Measurements from ENCODE around the gene D2HGDH. TPM values are rescaled to one million over a fixed set of nuclear protein-coding genes. Genes with fewer than 3 reads are reported as not detected.
"Not testable (repeated sequence)": the region's sequence is repeated elsewhere in the genome, so short reads cannot be mapped to it uniquely, and the experiment has no call there.

D2HGDH gene
- total RNA-seq, 1 donor from 2014 or later: 8.0 TPM

GRCh38 chr2:241768850-241769249 is 34.4 kb downstream of the D2HGDH start:
- no peak for DNase-seq

GRCh38 chr2:241769819-241770184 is 35.4 kb downstream of the D2HGDH start:
- no peak for DNase-seq

DNA sequence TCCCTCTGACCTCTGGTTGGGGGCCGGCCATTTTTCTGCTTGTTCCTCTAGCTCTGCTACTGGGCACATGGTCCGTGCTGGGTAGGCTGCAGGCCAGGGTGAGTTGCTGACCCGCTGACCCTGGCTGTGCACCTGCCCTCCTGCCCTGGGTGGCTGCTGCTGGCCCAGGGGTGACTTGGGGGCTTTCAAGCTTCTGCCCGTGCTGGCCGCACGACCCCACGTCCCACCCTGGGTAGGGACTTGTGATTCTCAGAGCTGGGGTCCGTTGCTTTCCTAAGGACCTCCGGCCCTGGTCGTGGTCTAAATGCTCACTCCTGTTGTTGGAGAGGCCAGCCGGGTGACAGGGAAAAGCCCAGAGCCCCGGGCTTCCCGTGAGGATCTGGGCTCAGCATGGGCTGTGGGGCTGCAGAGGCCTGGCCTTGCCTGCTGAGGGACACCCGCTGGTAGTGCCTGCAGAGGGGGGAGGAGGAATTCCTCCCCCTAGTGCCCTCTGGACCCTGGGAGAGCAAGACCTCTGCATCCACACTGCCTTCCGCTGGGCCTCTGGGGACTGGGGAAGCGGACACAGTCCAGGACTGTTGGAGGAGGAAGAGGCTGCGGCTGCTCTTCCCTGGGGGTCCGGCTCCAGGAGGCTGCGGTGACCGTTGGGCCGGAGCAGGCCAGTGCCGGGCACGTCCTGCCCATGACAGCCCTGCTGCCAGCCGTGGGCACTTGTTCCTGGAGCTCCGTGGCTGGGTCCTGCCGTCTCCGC is 35.9 kb downstream of the D2HGDH start:
- no peak for DNase-seq

- no peak for DNase-seq
Measured at GRCh38 chr2:241770936-241771285, 36.5 kb downstream of the D2HGDH start.

DNA sequence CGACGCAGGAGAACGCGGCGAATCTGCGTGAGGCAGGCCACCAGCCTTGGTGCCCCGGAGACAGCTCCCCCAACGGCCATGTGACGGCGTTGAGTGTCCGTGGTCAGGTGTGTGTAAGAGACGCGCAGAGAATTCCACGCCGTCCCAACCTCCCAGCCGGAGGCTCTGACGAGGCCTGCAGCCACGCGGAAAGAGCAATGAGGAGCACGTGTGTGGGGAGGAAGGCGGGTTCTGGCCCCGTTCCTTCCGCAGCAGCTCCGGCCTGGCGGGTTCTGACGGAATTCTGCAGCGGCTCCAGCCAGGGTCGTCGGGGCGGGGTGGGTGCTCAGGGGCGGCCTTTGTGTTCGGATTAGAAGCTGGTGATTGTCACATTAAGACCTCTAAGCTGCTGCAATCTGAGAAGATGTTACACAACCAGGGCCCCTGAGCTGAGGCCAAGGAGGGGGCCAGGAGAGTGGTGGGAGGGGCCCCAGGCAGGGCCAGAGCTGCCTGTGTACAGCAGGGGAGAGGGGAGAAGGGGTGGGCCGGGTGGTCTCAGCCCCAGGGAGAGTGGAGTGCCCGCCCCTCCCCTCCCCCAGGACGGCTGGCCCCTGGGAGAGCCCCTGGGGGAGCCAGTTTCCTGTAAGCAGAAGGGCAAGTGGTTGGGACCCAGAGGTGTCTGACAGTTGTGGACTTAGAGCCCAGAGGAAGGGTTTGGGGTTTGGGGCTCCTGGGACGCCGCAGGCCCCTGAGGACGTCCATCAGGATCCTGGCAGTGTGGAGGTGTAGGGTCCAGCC is 37.0 kb downstream of the D2HGDH start:
- DNase-seq: no peak

DNA sequence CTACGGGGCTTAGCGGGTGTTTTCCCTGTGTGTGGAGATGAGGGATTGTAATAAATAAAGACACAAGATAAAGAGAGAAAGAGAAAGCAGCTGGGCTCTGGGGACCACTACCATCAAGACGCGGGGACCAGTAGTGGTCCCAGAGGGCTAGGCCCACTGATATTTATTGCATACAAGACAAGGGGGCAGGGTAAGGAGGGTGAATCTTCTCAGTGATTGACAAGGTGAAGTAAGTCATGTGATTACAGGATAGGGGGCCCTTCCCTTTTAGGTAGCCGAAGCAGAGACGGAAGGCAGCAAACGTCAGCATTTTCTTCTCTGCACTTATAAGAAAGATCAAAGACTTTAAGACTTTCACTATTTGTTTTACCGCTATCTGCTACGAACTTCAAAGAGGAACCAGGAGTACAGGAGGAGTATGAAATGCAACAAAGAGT is 37.7 kb downstream of the D2HGDH start:
- no peak for DNase-seq

GRCh38 chr2:241773511-241774418 is 39.3 kb downstream of the D2HGDH start:
- no peak for DNase-seq

GRCh38 chr2:241774419-241775222 is 40.2 kb downstream of the D2HGDH start:
- no peak for DNase-seq

DNA sequence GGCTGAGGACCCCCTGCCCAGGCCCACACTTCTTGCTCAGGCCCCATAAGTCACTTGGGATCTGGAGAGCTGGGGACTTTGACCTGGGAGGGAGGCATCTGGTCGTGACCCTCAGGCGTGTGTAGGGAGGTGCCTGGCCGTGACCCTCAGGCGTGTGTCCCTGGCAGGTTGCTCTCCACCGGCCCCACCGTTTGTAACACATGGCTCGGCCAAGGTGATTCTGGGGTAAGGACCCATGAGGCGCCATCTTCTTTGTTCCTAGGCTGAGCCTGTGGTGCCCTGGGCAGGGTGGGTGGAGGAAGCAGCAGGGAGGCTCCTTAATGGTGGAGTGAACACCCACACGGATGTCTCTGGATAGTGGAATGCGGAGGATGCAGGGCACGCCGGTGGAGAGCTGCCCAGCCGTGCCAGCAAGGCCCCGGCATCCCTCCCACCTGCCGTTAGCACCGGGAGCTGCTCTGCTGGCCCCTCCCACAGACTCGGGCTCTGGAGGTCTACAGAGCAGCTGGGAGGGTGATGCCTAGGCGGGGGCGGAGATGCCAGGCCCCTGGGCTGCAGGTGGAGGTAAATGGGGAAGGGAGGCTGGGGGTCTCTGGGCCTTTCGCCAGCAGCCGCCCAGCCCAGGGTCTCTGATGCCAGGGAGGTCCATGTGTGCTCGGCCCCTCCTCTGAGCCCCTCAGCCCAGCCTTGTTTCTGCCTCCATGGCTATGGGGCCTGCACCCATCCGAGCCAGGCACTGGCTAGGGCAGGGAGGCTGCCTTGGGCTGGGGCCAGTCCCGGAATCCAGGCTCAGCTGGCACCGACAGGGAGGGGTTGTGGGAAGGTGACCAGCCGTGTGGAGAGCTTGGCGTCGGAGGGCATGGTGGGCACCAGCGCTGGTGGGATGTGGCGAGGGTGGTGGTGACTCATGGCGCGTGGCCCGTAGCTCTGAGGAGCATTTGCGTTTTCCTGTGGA is 41.1 kb downstream of the D2HGDH start:
- DNase-seq: no peak

DNA sequence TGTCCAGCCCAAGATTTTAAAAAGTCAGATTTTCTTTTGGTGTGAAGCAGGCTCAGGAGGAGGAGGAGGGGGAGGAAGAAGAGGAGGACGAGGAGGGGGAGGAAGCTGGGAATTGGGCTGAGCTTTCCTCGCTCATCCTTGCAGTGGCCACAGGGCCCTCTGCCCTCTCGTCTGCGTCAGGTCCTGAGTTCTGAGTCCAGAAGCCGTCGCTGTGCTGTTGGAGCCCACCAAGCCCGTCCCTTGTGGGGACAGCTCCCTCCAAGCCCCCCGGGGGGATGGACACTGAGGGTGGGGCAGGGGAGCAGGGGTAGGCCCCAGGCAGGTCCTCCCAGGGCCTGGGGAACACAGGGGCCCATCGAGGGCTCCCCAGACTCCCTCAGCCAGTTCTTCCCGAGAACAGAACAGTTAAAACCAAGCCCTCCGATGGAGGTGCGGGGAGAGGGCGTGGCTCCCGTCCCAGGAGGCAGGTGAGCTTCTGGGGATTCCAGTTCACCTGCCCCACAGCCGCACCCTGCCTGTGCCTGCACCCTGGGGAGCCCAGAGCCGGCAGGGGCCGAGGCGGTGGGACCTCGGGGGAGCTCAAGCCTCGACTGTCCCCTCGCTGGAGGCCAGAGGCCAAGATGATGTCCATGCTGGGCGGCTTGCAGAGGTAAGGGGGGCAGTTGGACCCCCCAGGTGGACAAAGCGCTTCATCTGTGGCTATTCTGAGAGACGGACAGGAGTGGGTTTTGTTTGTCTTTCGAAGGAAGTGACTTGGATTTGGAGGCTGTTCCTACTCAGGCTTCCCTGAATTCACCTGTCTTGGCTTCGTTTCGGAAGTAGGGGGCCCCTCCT is 42.1 kb downstream of the D2HGDH start, which contains the start of gene GAL3ST2:
Gene GAL3ST2 (plus strand): TSS at position 487 of the 834 bp plus-strand sequence. CDS start 134 bp downstream, at position 621.
- DNase-seq: no peak

DNA sequence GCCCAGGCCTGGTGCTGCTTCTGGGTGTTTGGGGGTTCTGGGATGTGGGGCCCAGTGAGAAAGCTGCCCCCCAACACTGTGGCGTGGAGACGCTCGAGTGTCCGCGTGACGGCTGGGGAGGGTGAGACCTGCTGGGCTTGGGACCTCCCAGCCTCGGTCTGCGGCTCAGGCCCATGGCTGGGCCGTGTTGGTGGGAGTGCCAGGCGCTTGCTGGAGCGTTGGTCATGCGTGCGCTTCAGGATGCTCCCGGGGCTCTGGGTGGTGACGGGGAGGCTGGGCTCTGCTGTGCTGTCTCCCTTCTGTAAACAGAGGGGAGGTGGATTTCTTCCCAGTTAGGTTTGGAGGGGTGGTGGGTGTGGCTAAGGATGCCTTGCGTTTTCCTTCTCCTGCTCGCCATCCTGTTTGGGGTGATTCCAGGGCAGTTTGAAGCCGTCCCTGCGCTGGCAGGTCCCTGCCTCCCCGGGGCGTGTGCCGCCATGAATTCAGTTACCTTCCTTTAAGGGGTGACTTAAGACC is 42.8 kb downstream of the D2HGDH start:
- DNase-seq: no peak

GRCh38 chr2:241777686-241778627 is 43.5 kb downstream of the D2HGDH start:
- no peak for DNase-seq

GRCh38 chr2:241780939-241781569 is 46.6 kb downstream of the D2HGDH start:
- DNase-seq: no peak

DNA sequence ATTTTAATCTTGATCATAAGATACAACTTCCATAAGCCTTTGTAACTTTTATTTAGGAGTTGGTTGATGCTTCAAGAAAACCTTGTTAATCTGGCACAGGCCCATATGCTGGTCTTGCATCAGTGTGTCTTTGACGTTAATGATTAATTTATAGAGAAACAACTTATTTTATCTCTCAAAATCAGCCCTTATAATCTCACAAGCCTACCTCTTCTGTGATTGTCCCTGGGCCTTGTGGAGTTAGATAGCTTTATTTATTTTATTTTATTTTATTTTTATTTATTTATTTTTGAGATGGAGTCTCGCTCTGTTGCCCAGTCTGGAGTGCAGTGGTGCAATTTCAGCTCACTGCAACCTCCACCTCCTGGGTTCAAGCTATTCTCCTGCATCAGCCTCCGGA is 47.6 kb downstream of the D2HGDH start:
- DNase-seq: not testable (repeated sequence)

DNA sequence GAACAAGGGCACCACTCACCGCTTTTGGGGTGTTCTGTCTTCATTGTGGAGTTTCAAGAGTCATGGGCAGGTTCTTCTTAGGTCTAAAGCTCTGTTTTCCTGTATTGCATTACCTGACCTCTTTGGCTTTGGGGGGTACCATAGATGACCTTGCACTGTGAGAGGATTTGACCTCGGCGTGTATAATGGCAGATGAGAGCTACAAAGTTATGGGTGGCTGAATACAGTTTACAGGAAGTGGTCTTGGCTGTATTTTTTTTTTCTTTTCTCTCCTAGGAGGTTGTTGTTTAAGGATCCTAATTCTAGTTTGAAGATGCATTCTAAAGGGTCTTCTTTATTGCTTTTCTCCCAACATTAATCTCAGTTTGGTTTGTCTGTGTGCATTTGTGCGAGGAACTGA is 53.7 kb downstream of the D2HGDH start:
- no peak for DNase-seq

GRCh38 chr2:241788572-241788971 is 54.1 kb downstream of the D2HGDH start:
- no peak for DNase-seq

DNA sequence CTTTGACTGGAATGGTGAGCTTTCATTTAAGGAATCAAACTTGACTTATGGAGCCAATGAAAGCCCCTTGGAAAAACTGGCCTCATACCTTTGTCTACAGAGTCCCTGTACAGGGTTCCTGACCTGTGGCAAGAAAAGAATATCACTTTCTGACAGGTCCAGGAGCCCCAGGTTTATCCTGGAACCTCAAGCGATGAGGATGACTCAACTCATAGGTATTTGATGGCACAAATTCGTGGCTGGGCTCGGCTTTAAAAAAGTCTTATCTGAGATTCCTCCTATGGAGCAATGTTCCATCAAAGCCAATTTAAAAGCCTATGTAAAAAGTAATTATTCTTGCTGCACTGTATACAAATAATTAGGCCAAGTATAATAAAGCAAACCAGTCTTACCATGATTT is 57.0 kb downstream of the D2HGDH start:
- DNase-seq: not testable (repeated sequence)

DNA sequence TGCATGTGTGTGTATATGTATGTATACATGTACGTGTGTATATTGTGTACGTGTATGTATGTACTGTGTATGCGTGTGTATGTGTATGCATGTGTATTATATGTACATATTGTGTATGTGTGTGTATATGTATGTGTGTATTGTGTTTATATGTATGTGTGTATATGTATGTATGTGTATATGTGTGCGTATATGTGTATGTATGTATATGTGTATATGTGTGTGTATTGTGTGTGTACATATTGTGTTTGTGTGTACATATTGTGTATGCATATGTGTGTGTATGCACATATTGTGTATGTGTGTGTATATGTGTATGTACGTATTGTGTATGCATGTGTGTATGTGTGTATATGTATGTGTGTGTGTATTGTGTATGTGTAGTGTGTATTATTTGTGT is 59.0 kb downstream of the D2HGDH start:
- no peak for DNase-seq

All from occipital lobe (tissue), 2 donors.